HEK293 (cell line): ENCODE measurements around the gene BRCA2.

Experiments
- CTCF ChIA-PET: fragments of 350-600 bp; formaldehyde crosslinking; extraction: SDS; loops from one replicate; lab custom pipeline; 2021; ENCODE audit warnings: antibody characterized with exemption; lab: Yijun Ruan, JAX
- POLR2A ChIA-PET: fragments of 300-600 bp; formaldehyde crosslinking; extraction: SDS; loops from one replicate; lab custom pipeline; 2020; ENCODE audit warnings: antibody characterized with exemption, inconsistent platforms; lab: Yijun Ruan, JAX
- H3K27ac ChIP-seq: fragments of 200-500 bp; sonication (Bioruptor generic); 2 replicates; pipeline ENCODE4 v1.5.1; 2014; ENCODE audit warnings: low read depth, low read length, control low read depth, inconsistent platforms; ENCODE audit errors: extremely low read depth
- H3K36me3 ChIP-seq, 2 experiments: fragments of 200-500 bp in 1 of 2; sonication (Bioruptor generic) in 1 of 2; 1 replicate in 1 of 2; 2 replicates in 1 of 2; pipeline ENCODE4 v1.5.1; 2014 to 2017; ENCODE audit warnings: inconsistent platforms in 2 of 2, low read length in 2 of 2; ENCODE audit not compliant: control insufficient read depth in 2 of 2, insufficient read depth in 1 of 2
- H3K4me1 ChIP-seq: fragments of 200-500 bp; sonication (Bioruptor generic); 2 replicates; pipeline ENCODE4 v1.5.1; 2014; ENCODE audit warnings: mild to moderate bottlenecking, low read length, inconsistent platforms; ENCODE audit not compliant: control insufficient read depth, insufficient read depth
- H3K4me3 ChIP-seq: 2 replicates; pipeline ENCODE4 v1.5.1; 2011; ENCODE audit warnings: low read depth, mild to moderate bottlenecking, control low read depth, low read length, moderate library complexity
- H3K9me3 ChIP-seq: fragments of 200-500 bp; sonication (Bioruptor generic); 2 replicates; pipeline ENCODE4 v1.5.1; 2014; ENCODE audit warnings: low read depth, low read length, inconsistent platforms; ENCODE audit not compliant: control insufficient read depth, insufficient read depth
- HOXC10 ChIP-seq: sonication (generic); formaldehyde crosslinking; IDR thresholded peaks from 2 replicates; pipeline ENCODE4 v1.8.1; 2023; ENCODE audit warnings: mild to moderate bottlenecking, missing genetic modification reagents
- TCF7L2 ChIP-seq: IDR thresholded peaks from 2 replicates; pipeline ENCODE4 v1.6.1; 2011; ENCODE audit warnings: low read depth, mild to moderate bottlenecking, inconsistent platforms, low read length, moderate library complexity, borderline replicate concordance
- ZFP37 ChIP-seq: fragments of 450-650 bp; formaldehyde crosslinking; IDR thresholded peaks from 2 replicates; pipeline ENCODE4 v1.5.1; 2016; ENCODE audit warnings: missing biosample characterization, missing genetic modification characterization
- ZFP41 ChIP-seq: fragments of 450-650 bp; formaldehyde crosslinking; IDR thresholded peaks from 2 replicates; pipeline ENCODE4 v1.5.1; 2016; ENCODE audit warnings: missing biosample characterization, missing genetic modification characterization, borderline replicate concordance
- ZNF350 ChIP-seq: fragments of 450-650 bp; formaldehyde crosslinking; IDR thresholded peaks from 2 replicates; pipeline ENCODE4 v1.5.0; 2017; ENCODE audit warnings: missing biosample characterization, mild to moderate bottlenecking, missing genetic modification characterization
- ZNF510 ChIP-seq: fragments of 450-650 bp; formaldehyde crosslinking; IDR thresholded peaks from 2 replicates; pipeline ENCODE4 v1.5.1; 2018; ENCODE audit warnings: mild to moderate bottlenecking, missing genetic modification characterization, missing biosample characterization; ENCODE audit not compliant: insufficient replicate concordance
- ZNF555 ChIP-seq: fragments of 450-650 bp; formaldehyde crosslinking; conservative IDR thresholded peaks from 2 replicates; pipeline ENCODE4 v1.5.1; 2017; ENCODE audit warnings: missing biosample characterization, mild to moderate bottlenecking, missing genetic modification characterization, inconsistent platforms
- ZNF560 ChIP-seq: fragments of 450-650 bp; formaldehyde crosslinking; IDR thresholded peaks from 2 replicates; pipeline ENCODE4 v1.5.1; 2017; ENCODE audit warnings: missing biosample characterization, missing genetic modification characterization, borderline replicate concordance
- ZNF768 ChIP-seq: fragments of 450-650 bp; formaldehyde crosslinking; IDR thresholded peaks from 2 replicates; pipeline ENCODE4 v1.5.1; 2018; ENCODE audit warnings: missing biosample characterization, mild to moderate bottlenecking, missing genetic modification characterization
- TF ChIP-seq, protein P1 (sequence below): fragments of 450-650 bp; formaldehyde crosslinking; conservative IDR thresholded peaks from 2 replicates; pipeline ENCODE4 v1.5.1; 2016; ENCODE audit warnings: low read depth, missing biosample characterization, missing genetic modification characterization
- TF ChIP-seq, protein P2 (sequence below): fragments of 450-650 bp; formaldehyde crosslinking; IDR thresholded peaks from 2 replicates; pipeline ENCODE4 v1.5.1; 2016; ENCODE audit warnings: missing biosample characterization, missing genetic modification characterization, borderline replicate concordance
- TF ChIP-seq, protein P3 (sequence below): fragments of 450-650 bp; formaldehyde crosslinking; IDR thresholded peaks from 2 replicates; pipeline ENCODE4 v1.5.1; 2016; ENCODE audit warnings: missing biosample characterization, missing genetic modification characterization, borderline replicate concordance
- TF ChIP-seq, protein P4 (sequence below): fragments of 450-650 bp; formaldehyde crosslinking; IDR thresholded peaks from 2 replicates; pipeline ENCODE4 v1.5.1; 2017; ENCODE audit warnings: missing biosample characterization, missing genetic modification characterization

BRCA2 gene

DNA sequence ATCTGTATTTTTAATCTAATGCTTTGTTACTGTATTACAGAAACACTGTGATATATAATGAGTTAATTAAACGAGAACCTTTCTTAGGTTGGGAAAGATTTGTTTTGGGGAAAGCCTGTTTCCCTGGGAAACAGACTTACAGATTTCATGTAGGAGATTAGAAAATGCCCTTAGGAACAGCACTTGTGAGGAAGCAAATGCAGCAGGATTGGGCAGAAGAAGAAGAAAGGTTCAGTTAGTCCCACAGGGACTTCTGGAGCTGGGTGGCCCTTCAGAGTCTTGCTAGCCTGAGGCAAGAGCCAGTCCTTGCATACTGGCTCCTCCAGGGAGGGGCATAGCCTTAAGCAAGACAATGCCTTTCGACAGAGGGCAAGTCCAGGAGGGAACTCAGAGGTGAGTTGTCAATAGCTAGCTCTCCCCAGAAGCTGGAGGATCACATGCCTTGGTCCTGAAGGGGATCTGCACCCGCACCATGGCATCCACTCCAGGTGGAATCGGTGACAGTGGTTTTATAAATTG lies 75.9 kb downstream of the BRCA2 start:
- no peak for TF ChIP-seq ZNF768 (tag by site-specific recombination)
- no peak for TF ChIP-seq ZFP41 (tag by site-specific recombination)
- TF ChIP-seq, protein P1, sequence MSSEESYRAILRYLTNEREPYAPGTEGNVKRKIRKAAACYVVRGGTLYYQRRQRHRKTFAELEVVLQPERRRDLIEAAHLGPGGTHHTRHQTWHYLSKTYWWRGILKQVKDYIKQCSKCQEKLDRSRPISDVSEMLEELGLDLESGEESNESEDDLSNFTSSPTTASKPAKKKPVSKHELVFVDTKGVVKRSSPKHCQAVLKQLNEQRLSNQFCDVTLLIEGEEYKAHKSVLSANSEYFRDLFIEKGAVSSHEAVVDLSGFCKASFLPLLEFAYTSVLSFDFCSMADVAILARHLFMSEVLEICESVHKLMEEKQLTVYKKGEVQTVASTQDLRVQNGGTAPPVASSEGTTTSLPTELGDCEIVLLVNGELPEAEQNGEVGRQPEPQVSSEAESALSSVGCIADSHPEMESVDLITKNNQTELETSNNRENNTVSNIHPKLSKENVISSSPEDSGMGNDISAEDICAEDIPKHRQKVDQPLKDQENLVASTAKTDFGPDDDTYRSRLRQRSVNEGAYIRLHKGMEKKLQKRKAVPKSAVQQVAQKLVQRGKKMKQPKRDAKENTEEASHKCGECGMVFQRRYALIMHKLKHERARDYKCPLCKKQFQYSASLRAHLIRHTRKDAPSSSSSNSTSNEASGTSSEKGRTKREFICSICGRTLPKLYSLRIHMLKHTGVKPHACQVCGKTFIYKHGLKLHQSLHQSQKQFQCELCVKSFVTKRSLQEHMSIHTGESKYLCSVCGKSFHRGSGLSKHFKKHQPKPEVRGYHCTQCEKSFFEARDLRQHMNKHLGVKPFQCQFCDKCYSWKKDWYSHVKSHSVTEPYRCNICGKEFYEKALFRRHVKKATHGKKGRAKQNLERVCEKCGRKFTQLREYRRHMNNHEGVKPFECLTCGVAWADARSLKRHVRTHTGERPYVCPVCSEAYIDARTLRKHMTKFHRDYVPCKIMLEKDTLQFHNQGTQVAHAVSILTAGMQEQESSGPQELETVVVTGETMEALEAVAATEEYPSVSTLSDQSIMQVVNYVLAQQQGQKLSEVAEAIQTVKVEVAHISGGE (tag by site-specific recombination): no peak
- H3K36me3 ChIP-seq: peaks cover 0 to 13% of the 10 kb centered on the region in 2 experiments; a peak in 2 of 3 replicates
- no peak overlapping the region for H3K4me3 ChIP-seq
- CTCF ChIA-PET: interaction anchor here (0.9 to 1.0 kb wide), 3 partner anchors 23 to 57 kb away, joined by 3 read pairs; no protein-coding TSS in a partner anchor
- H3K9me3 ChIP-seq: no peaks in the 10 kb centered on the region
- H3K4me1 ChIP-seq: no peaks in the 10 kb centered on the region
- no peak overlapping the region for H3K27ac ChIP-seq
- POLR2A ChIA-PET: no interaction called here

DNA sequence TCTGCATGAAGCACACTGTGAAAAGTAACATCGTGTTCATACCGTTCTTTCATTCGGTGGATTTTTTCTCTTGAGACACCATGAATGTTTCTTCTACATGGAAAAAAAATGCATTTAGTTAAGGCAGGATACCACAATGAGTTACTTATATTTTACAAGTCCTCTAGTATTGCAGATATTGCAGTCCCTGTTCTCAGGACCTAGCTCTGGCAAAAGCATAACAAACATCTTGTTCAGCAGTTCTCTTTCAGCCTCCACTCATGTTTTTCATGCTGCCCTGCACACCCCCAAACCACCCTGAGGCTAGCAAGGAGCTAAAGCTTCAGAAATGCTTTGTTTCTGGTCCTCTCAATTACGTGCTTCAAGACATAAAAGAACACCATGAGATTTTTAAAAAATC lies 87.8 kb downstream of the BRCA2 start:
- TF ChIP-seq ZNF560 (tag by site-specific recombination) (no peak), ZFP41 (tag by site-specific recombination) (no peak), ZNF510 (tag by site-specific recombination) (no peak), TCF7L2 (no peak), HOXC10 (CRISPR knock-in tag) (no peak), ZFP37 (tag by site-specific recombination) (no peak), ZNF350 (no peak), ZNF555 (tag by site-specific recombination) (no peak)
- TF ChIP-seq, protein P2, sequence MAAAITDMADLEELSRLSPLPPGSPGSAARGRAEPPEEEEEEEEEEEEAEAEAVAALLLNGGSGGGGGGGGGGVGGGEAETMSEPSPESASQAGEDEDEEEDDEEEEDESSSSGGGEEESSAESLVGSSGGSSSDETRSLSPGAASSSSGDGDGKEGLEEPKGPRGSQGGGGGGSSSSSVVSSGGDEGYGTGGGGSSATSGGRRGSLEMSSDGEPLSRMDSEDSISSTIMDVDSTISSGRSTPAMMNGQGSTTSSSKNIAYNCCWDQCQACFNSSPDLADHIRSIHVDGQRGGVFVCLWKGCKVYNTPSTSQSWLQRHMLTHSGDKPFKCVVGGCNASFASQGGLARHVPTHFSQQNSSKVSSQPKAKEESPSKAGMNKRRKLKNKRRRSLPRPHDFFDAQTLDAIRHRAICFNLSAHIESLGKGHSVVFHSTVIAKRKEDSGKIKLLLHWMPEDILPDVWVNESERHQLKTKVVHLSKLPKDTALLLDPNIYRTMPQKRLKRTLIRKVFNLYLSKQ (tag by site-specific recombination): no peak
- TF ChIP-seq, protein P3, sequence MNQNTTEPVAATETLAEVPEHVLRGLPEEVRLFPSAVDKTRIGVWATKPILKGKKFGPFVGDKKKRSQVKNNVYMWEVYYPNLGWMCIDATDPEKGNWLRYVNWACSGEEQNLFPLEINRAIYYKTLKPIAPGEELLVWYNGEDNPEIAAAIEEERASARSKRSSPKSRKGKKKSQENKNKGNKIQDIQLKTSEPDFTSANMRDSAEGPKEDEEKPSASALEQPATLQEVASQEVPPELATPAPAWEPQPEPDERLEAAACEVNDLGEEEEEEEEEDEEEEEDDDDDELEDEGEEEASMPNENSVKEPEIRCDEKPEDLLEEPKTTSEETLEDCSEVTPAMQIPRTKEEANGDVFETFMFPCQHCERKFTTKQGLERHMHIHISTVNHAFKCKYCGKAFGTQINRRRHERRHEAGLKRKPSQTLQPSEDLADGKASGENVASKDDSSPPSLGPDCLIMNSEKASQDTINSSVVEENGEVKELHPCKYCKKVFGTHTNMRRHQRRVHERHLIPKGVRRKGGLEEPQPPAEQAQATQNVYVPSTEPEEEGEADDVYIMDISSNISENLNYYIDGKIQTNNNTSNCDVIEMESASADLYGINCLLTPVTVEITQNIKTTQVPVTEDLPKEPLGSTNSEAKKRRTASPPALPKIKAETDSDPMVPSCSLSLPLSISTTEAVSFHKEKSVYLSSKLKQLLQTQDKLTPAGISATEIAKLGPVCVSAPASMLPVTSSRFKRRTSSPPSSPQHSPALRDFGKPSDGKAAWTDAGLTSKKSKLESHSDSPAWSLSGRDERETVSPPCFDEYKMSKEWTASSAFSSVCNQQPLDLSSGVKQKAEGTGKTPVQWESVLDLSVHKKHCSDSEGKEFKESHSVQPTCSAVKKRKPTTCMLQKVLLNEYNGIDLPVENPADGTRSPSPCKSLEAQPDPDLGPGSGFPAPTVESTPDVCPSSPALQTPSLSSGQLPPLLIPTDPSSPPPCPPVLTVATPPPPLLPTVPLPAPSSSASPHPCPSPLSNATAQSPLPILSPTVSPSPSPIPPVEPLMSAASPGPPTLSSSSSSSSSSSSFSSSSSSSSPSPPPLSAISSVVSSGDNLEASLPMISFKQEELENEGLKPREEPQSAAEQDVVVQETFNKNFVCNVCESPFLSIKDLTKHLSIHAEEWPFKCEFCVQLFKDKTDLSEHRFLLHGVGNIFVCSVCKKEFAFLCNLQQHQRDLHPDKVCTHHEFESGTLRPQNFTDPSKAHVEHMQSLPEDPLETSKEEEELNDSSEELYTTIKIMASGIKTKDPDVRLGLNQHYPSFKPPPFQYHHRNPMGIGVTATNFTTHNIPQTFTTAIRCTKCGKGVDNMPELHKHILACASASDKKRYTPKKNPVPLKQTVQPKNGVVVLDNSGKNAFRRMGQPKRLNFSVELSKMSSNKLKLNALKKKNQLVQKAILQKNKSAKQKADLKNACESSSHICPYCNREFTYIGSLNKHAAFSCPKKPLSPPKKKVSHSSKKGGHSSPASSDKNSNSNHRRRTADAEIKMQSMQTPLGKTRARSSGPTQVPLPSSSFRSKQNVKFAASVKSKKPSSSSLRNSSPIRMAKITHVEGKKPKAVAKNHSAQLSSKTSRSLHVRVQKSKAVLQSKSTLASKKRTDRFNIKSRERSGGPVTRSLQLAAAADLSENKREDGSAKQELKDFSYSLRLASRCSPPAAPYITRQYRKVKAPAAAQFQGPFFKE (tag by site-specific recombination): no peak
- TF ChIP-seq, protein P4, sequence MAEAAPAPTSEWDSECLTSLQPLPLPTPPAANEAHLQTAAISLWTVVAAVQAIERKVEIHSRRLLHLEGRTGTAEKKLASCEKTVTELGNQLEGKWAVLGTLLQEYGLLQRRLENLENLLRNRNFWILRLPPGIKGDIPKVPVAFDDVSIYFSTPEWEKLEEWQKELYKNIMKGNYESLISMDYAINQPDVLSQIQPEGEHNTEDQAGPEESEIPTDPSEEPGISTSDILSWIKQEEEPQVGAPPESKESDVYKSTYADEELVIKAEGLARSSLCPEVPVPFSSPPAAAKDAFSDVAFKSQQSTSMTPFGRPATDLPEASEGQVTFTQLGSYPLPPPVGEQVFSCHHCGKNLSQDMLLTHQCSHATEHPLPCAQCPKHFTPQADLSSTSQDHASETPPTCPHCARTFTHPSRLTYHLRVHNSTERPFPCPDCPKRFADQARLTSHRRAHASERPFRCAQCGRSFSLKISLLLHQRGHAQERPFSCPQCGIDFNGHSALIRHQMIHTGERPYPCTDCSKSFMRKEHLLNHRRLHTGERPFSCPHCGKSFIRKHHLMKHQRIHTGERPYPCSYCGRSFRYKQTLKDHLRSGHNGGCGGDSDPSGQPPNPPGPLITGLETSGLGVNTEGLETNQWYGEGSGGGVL: no peak
- no peak overlapping the region for H3K27ac ChIP-seq
- CTCF ChIA-PET: interaction anchor here (0.7 to 1.0 kb wide), 2 partner anchors 12 to 28 kb away, joined by 3 read pairs; no protein-coding TSS in a partner anchor
- POLR2A ChIA-PET: no interaction called here
- H3K4me3 ChIP-seq: no peak overlapping the region
- H3K4me1 ChIP-seq: no peaks in the 10 kb centered on the region
- H3K36me3 ChIP-seq: peaks cover 0 to 10% of the 10 kb centered on the region in 2 experiments; a peak in 1 of 3 replicates
- H3K9me3 ChIP-seq: no peaks in the 10 kb centered on the region
